Stimulated activated CD4-positive, alpha-beta T cell treated with anti-CD3 and anti-CD28 coated beads, Interleukin-12 subunit alpha, Interleukin-12 subunit beta, amount 100 ng/mL, for 48 hours (primary cell): ENCODE results near the gene STX18.
A peak's percentile ranks its signal among the peaks of the same experiment; 100 is the strongest.
"Not testable (repeated sequence)": the region's sequence is repeated elsewhere in the genome, so short reads cannot be mapped to it uniquely, and the experiment has no call there.

Experiments used
- DNase-seq, 3 donors: peaks; one replicate each; pipeline ENCODE4 v3.0.0-alpha.2; 2020; ENCODE audit warnings: low read depth in 2 of 3, low spot score in 1 of 3

Gene STX18

GRCh38 chr4:4510641-4511040 is 31.2 kb downstream of the STX18 start:
- DNase-seq = not testable (repeated sequence)

- DNase-seq = no peak
Observed at GRCh38 chr4:4509521-4509920, 32.3 kb downstream of the STX18 start.

GRCh38 chr4:4507923-4508322 is 33.9 kb downstream of the STX18 start:
- DNase-seq = no peak

GRCh38 chr4:4507403-4507802 is 34.4 kb downstream of the STX18 start:
- DNase-seq = no peak

GRCh38 chr4:4506961-4507360 is 34.9 kb downstream of the STX18 start:
- no peak for DNase-seq

- not testable (repeated sequence) for DNase-seq
Observed at GRCh38 chr4:4505211-4505610, 36.6 kb downstream of the STX18 start.

GRCh38 chr4:4504783-4505182 is 37.1 kb downstream of the STX18 start:
- DNase-seq = no peak

- peak; percentile 11 to 14 (median 13) for DNase-seq
Observed at GRCh38 chr4:4502694-4503311, 39.0 kb downstream of the STX18 start.

GRCh38 chr4:4501679-4502078 is 40.2 kb downstream of the STX18 start:
- no peak for DNase-seq

GRCh38 chr4:4499438-4500123 is 42.3 kb downstream of the STX18 start:
- no peak for DNase-seq

GRCh38 chr4:4496592-4497372 is 45.1 kb downstream of the STX18 start:
- no peak for DNase-seq

- DNase-seq = no peak
Observed at GRCh38 chr4:4494882-4495281, 47.0 kb downstream of the STX18 start.

- no peak for DNase-seq
Observed at GRCh38 chr4:4492161-4492847, 49.5 kb downstream of the STX18 start.

GRCh38 chr4:4491396-4491893 is 50.4 kb downstream of the STX18 start:
- no peak for DNase-seq

GRCh38 chr4:4490816-4491215 is 51.0 kb downstream of the STX18 start:
- no peak for DNase-seq

GRCh38 chr4:4490041-4490440 is 51.8 kb downstream of the STX18 start:
- DNase-seq = no peak

- peak; percentile 57 to 74 (median 61) for DNase-seq
Observed at GRCh38 chr4:4488405-4489404, 53.1 kb downstream of the STX18 start.

GRCh38 chr4:4486969-4487368 is 54.9 kb downstream of the STX18 start:
- no peak for DNase-seq

- DNase-seq = no peak
Observed at GRCh38 chr4:4485806-4486205, 56.0 kb downstream of the STX18 start.

GRCh38 chr4:4481399-4481994 is 60.4 kb downstream of the STX18 start:
- DNase-seq = no peak
